Esophagus muscularis mucosa (tissue), 4 donors: ENCODE results near the gene NDUFAF2. TPM values are rescaled to one million over a fixed set of nuclear protein-coding genes. Genes with fewer than 3 reads are reported as not detected.
"Not testable (repeated sequence)": the region's sequence is repeated elsewhere in the genome, so short reads cannot be mapped to it uniquely, and the experiment has no call there.

Experiments used
- DNase-seq: peaks from one replicate; pipeline ENCODE4 v3.0.0-alpha.2; 2017; ENCODE audit errors: extremely low spot score
- H3K27ac ChIP-seq, 4 donors: fragments of 200-600 bp; sonication (generic); replicated peaks in 1 of 4; 1 replicate in 3 of 4; 2 replicates in 1 of 4; pipeline ENCODE4 v1.5.1; 2016 to 2019; ENCODE audit warnings: mild to moderate bottlenecking in 1 of 4
- H3K27me3 ChIP-seq, 4 donors: fragments of 200-600 bp; sonication (generic); one replicate each; pipeline versions ENCODE4 v1.5.1 to v1.6.0; 2016 to 2019
- H3K36me3 ChIP-seq, 4 donors: fragments of 200-600 bp; sonication (generic); one replicate each; pipeline ENCODE4 v1.5.1; 2016 to 2019
- H3K4me1 ChIP-seq, 4 donors: fragments of 200-600 bp; sonication (generic); one replicate each; pipeline ENCODE4 v1.5.1; 2016 to 2019
- H3K4me3 ChIP-seq, 4 donors: fragments of 200-600 bp; sonication (generic); 1 replicate in 2 of 4; 2 replicates in 2 of 4; pipeline ENCODE4 v1.5.1; 2016 to 2019; ENCODE audit warnings: mild to moderate bottlenecking in 4 of 4, moderate library complexity in 1 of 4
- H3K9me3 ChIP-seq, 4 donors: fragments of 200-600 bp; sonication (generic); 1 replicate in 3 of 4; 2 replicates in 1 of 4; pipeline ENCODE4 v1.5.1; 2016 to 2019
- CTCF ChIP-seq, 3 experiments: fragments of 200-600 bp in 2 of 3; fragments of 450-650 bp in 1 of 3; sonication (generic) in 2 of 3; IDR thresholded peaks; one replicate each; pipeline ENCODE4 v1.5.1; 2017 to 2019; ENCODE audit warnings: antibody characterized with exemption in 3 of 3, mild to moderate bottlenecking in 2 of 3, moderate library complexity in 1 of 3
- EP300 ChIP-seq: sonication (generic); formaldehyde crosslinking; IDR thresholded peaks from one replicate; pipeline ENCODE4 v1.6.1; 2017; ENCODE audit warnings: antibody characterized with exemption
- POLR2A ChIP-seq: fragments of 450-650 bp; IDR thresholded peaks from one replicate; pipeline ENCODE4 v1.6.1; 2017; ENCODE audit warnings: antibody characterized with exemption, moderate library complexity, mild to moderate bottlenecking, low read depth
- POLR2AphosphoS5 ChIP-seq, 2 donors: sonication (generic); formaldehyde crosslinking; IDR thresholded peaks; one replicate each; pipeline ENCODE4 v1.6.1; 2017; ENCODE audit warnings: antibody characterized with exemption in 2 of 2
- WGBS: methylation state at CpG from one replicate; pipeline ENCODE4 v1.1.5; 2018; 5-methylcytosine and 5-hydroxymethylcytosine counted together
- intact Hi-C: fragments of 100-400 bp; cut with DNase I; formaldehyde crosslinking; loops from one replicate; pipeline ENCODE4 v1.15.1; 2023
- total RNA-seq, 4 donors: library from RNA; depleted of rRNA; stranded (reverse); fragments of >200 nt; gene quantifications; one replicate each; pipeline versions ENCODE4 v1.1.0 to v1.2.1, GENCODE V29; 2016

Gene NDUFAF2
- total RNA-seq, 4 donors from 2014 or later = 29.4 to 42.8 (median 39.6) TPM

- 90% methylated on average over 2 of the region's 2 CpGs for WGBS
- H3K4me3 ChIP-seq = no peak overlapping the region
- TF ChIP-seq POLR2A = no peak
- no peak for TF ChIP-seq POLR2AphosphoS5 (IDR thresholded peaks at IDR 0.05)
- TF ChIP-seq CTCF (IDR thresholded peaks at IDR 0.05) = no peak
- no peak for TF ChIP-seq EP300
- H3K27me3 ChIP-seq = no peaks in the 10 kb centered on the region
- H3K4me1 ChIP-seq = peaks cover 0 to 7% (median 0%) of the 10 kb centered on the region in 4 donors
- DNase-seq = no peak
- H3K27ac ChIP-seq = no peak overlapping the region
- intact Hi-C loops = no loop called here
- no peaks in the 10 kb centered on the region for H3K36me3 ChIP-seq
- H3K9me3 ChIP-seq = peaks cover 0 to 3% (median 0%) of the 10 kb centered on the region in 4 donors
These were observed 35.5 kb downstream of the NDUFAF2 start for GRCh38 chr5:60980511-60980910.

GRCh38 chr5:60982127-60982526 lies 37.1 kb downstream of the NDUFAF2 start:
- H3K4me1 ChIP-seq, H3K9me3 ChIP-seq, H3K27ac ChIP-seq, DNase-seq, intact Hi-C loops, H3K36me3 ChIP-seq, H3K27me3 ChIP-seq, H3K4me3 ChIP-seq: not testable (repeated sequence)
- 97% methylated on average over 3 of the region's 3 CpGs for WGBS

- Histone ChIP-seq H3K4me3 (no peak overlapping the region), H3K27ac (no peak overlapping the region), H3K9me3 (peaks cover 0 to 11% (median 1%) of the 10 kb centered on the region in 4 donors), H3K27me3 (no peaks in the 10 kb centered on the region), H3K4me1 (peaks cover 8 to 26% (median 11%) of the 10 kb centered on the region in 4 donors), H3K36me3 (peaks cover 0 to 9% (median 0%) of the 10 kb centered on the region in 4 donors)
- intact Hi-C loops = no loop called here
- WGBS = 88% methylated on average over 4 of the region's 4 CpGs
- no peak for DNase-seq
- TF ChIP-seq POLR2AphosphoS5 (IDR thresholded peaks at IDR 0.05) = no peak
- no peak for TF ChIP-seq CTCF (IDR thresholded peaks at IDR 0.05)
- no peak for TF ChIP-seq EP300
- TF ChIP-seq POLR2A = no peak
These were observed 44.8 kb downstream of the NDUFAF2 start for GRCh38 chr5:60989790-60990189.

- intact Hi-C loops = no loop called here
- Histone ChIP-seq H3K27me3 (no peaks in the 10 kb centered on the region), H3K4me3 (no peak overlapping the region), H3K27ac (no peak overlapping the region), H3K9me3 (peaks cover 0 to 11% (median 1%) of the 10 kb centered on the region in 4 donors), H3K4me1 (peaks cover 9 to 31% (median 15%) of the 10 kb centered on the region in 4 donors), H3K36me3 (peaks cover 0 to 9% (median 0%) of the 10 kb centered on the region in 4 donors)
- no peak for DNase-seq
- TF ChIP-seq POLR2AphosphoS5 (IDR thresholded peaks at IDR 0.05) (no peak), POLR2A (no peak), CTCF (IDR thresholded peaks at IDR 0.05) (no peak), EP300 (no peak)
- 53% methylated on average over 2 of the region's 6 CpGs for WGBS
These were observed 47.9 kb downstream of the NDUFAF2 start for GRCh38 chr5:60992871-60993270.

- no peak for TF ChIP-seq EP300
- TF ChIP-seq CTCF (IDR thresholded peaks at IDR 0.05) = no peak
- TF ChIP-seq POLR2AphosphoS5 (IDR thresholded peaks at IDR 0.05) = no peak
- TF ChIP-seq POLR2A = no peak
- 100% methylated on average over 1 of the region's 2 CpGs for WGBS
- H3K27ac ChIP-seq = no peak overlapping the region
These were observed 48.4 kb downstream of the NDUFAF2 start for GRCh38 chr5:60993425-60993824.

More at GRCh38 chr5:60993425-60993824, 48.4 kb downstream of the NDUFAF2 start:
- peaks cover 11 to 32% (median 16%) of the 10 kb centered on the region in 4 donors for H3K4me1 ChIP-seq
- H3K27me3 ChIP-seq = no peaks in the 10 kb centered on the region
- intact Hi-C loops = no loop called here
- H3K36me3 ChIP-seq = peaks cover 0 to 9% (median 0%) of the 10 kb centered on the region in 4 donors
- H3K4me3 ChIP-seq = no peak overlapping the region
- H3K9me3 ChIP-seq = peaks cover 0 to 11% (median 1%) of the 10 kb centered on the region in 4 donors
- DNase-seq = no peak
